Measurements from ENCODE around the gene RBM45. TPM values are rescaled to one million over a fixed set of nuclear protein-coding genes. Genes with fewer than 3 reads are reported as not detected.
"Not testable (repeated sequence)": the region's sequence is repeated elsewhere in the genome, so short reads cannot be mapped to it uniquely, and the experiment has no call there.

Gene RBM45
- total RNA-seq, 1 experiment from 2014 or later = 29.3 TPM

GRCh38 chr2:178142274-178143065, 30.2 kb downstream of the RBM45 start:
- Histone ChIP-seq H3K27me3 (no peaks in the 10 kb centered on the region), H3K9me3 (no peaks in the 10 kb centered on the region), H3K4me3 (no peak overlapping the region), H3K36me3 (no peaks in the 10 kb centered on the region)
- no peak for DNase-seq

GRCh38 chr2:178143481-178143880, 31.2 kb downstream of the RBM45 start:
- Histone ChIP-seq H3K27me3 (no peaks in the 10 kb centered on the region), H3K4me3 (no peak overlapping the region), H3K36me3 (no peaks in the 10 kb centered on the region), H3K9me3 (no peaks in the 10 kb centered on the region)
- DNase-seq = no peak

GRCh38 chr2:178152033-178152432, 39.8 kb downstream of the RBM45 start:
- no peak overlapping the region for H3K4me3 ChIP-seq
- DNase-seq = no peak
- no peaks in the 10 kb centered on the region for H3K9me3 ChIP-seq
- H3K27me3 ChIP-seq = no peaks in the 10 kb centered on the region
- H3K36me3 ChIP-seq = no peaks in the 10 kb centered on the region

DNA sequence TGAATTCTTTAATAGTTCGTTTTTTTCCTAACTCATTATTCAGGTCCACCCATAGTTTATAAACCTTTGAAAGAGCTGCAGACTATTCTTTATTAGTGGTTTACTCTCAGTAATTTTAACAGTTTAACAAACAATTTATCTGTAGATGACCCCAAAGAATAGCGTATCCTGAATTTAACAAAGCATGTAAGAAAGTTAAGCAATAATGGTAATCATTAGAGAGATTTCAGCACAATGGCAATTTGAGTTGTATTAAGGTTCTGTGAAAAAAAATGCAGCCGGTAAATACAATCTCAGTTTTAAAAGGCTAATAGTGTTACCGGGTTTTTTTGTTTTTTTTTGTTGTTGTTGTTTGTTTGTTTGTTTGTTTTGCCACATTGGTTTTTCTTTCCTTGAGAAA, 40.3 kb downstream of the RBM45 start:
- H3K27me3 ChIP-seq = no peaks in the 10 kb centered on the region
- DNase-seq = no peak
- no peak overlapping the region for H3K4me3 ChIP-seq
- H3K36me3 ChIP-seq = no peaks in the 10 kb centered on the region
- no peaks in the 10 kb centered on the region for H3K9me3 ChIP-seq

- DNase-seq = no peak
- Histone ChIP-seq H3K4me3 (no peak overlapping the region), H3K9me3 (no peaks in the 10 kb centered on the region), H3K36me3 (no peaks in the 10 kb centered on the region), H3K27me3 (no peaks in the 10 kb centered on the region)
Observed at GRCh38 chr2:178152977-178153376, 40.7 kb downstream of the RBM45 start.

GRCh38 chr2:178153878-178154277, 41.6 kb downstream of the RBM45 start:
- H3K36me3 ChIP-seq, H3K4me3 ChIP-seq, H3K27me3 ChIP-seq, DNase-seq, H3K9me3 ChIP-seq: not testable (repeated sequence)

- Histone ChIP-seq H3K4me3 (no peak overlapping the region), H3K27me3 (no peaks in the 10 kb centered on the region)
Observed at GRCh38 chr2:178155524-178155923, 43.3 kb downstream of the RBM45 start.

DNA sequence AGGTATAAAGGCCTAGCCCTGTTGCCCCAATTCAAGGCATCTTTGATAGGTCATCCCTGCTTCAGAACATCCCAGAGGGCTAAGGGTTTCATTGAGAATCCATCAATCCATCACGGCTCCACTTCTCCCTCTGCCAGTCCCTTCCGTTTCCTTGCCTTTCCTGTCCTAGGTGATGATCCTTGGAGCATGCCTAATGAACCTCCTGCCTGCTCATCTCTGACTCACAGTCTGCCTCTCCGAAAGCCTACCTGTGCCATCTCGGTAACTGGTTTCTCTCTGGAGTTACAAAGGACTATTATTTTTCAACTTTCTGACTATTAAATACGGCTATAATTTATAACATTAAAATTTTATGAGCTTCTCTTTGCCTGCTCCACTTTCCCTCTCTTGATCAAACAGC, 45.3 kb downstream of the RBM45 start:
- Histone ChIP-seq H3K36me3 (no peaks in the 10 kb centered on the region), H3K9me3 (no peaks in the 10 kb centered on the region), H3K27me3 (no peaks in the 10 kb centered on the region), H3K4me3 (no peak overlapping the region)
- no peak for DNase-seq

More at GRCh38 chr2:178155524-178155923, 43.3 kb downstream of the RBM45 start:
- H3K9me3 ChIP-seq = no peaks in the 10 kb centered on the region
- DNase-seq = no peak
- H3K36me3 ChIP-seq = no peaks in the 10 kb centered on the region

DNA sequence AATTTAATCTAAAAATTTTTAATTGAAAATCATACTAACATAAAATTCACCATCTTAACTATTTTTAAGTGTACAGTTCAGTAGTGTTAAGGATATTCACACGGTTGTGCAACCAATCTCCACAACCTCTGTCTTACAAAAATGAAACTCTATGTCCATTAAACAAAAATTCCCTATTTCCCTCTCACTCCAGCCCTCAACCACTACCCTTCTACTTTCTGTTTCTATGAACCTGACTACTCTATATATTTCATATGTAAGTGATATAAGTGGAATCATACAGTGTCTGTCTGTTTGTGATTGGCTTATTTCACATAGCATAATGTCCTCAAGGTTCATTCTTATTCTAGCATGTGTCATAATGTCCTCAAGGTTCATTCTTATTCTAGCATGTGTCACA, 47.7 kb downstream of the RBM45 start:
- H3K36me3 ChIP-seq = no peaks in the 10 kb centered on the region
- no peak overlapping the region for H3K4me3 ChIP-seq
- H3K27me3 ChIP-seq = no peaks in the 10 kb centered on the region
- DNase-seq = no peak
- no peaks in the 10 kb centered on the region for H3K9me3 ChIP-seq

DNA sequence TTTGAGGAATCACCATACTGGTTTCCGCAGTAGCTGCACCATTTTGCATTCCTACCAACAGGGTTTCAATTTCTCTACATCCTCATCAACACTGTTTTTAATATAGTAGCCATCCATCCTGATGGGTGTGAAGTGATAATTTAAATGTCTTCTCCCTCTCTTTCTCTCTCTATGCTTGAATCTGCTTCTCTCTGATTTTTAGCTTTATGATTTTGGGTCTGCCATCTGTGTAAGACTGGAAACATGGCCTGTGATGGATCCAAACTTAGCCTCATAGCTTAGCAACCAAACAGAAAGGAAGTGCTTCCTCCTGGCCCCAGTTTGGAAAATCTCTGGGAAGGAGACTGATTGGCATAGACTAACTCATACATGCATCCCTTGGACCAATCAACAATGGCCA, 48.4 kb downstream of the RBM45 start:
- H3K27me3 ChIP-seq = no peaks in the 10 kb centered on the region
- DNase-seq = no peak
- H3K4me3 ChIP-seq = no peak overlapping the region
- H3K9me3 ChIP-seq = no peaks in the 10 kb centered on the region
- H3K36me3 ChIP-seq = no peaks in the 10 kb centered on the region

- H3K27me3 ChIP-seq = no peaks in the 10 kb centered on the region
- H3K9me3 ChIP-seq = no peaks in the 10 kb centered on the region
- H3K4me3 ChIP-seq = no peak overlapping the region
- peak; percentile 5 for DNase-seq
- H3K36me3 ChIP-seq = no peaks in the 10 kb centered on the region
Observed at GRCh38 chr2:178163395-178163794, 51.2 kb downstream of the RBM45 start.

DNA sequence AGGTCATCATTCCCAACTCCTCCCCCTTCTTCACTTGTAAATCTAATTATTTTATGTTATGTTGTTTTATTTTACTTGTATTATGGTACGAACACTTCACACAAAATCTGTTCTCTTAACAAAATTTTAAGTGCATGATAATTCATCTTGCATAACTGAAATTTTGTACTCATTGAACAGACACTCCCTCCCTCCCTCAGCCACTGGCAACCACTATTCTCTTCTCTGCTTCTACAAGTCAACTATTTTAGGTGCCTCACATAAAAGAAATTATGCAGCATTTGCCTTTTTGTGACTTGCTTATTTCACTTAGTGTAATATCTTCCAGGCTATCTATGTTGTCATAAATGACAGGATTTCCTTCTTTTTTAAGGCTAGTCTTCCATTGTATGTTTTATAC, 51.7 kb downstream of the RBM45 start:
- no peaks in the 10 kb centered on the region for H3K27me3 ChIP-seq
- DNase-seq = no peak
- no peaks in the 10 kb centered on the region for H3K36me3 ChIP-seq
- no peak overlapping the region for H3K4me3 ChIP-seq
- H3K9me3 ChIP-seq = no peaks in the 10 kb centered on the region

DNA sequence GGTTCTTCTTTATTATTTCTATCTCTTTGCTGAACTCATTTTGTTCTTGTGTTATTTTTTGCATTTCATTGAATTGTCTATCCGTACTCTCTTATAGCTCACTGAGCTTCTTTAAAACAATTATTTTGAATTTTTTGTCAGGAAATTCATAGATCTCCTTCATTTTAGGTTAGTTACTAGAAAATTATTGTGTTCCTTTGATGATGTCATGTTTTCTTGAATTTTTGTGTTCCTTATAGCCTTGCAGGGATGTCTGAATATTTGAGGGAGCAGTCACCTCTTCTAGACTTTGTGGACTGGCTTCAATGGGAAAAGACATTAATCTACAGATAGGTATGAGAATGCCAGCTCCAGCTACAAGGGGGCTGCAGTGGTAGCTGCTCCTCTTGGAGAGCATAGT, 61.4 kb downstream of the RBM45 start:
- DNase-seq = no peak
- Histone ChIP-seq H3K9me3 (no peaks in the 10 kb centered on the region; the same call in 1 of the 2 replicates), H3K27me3 (no peaks in the 10 kb centered on the region), H3K36me3 (no peaks in the 10 kb centered on the region), H3K4me3 (no peak overlapping the region)

DNA sequence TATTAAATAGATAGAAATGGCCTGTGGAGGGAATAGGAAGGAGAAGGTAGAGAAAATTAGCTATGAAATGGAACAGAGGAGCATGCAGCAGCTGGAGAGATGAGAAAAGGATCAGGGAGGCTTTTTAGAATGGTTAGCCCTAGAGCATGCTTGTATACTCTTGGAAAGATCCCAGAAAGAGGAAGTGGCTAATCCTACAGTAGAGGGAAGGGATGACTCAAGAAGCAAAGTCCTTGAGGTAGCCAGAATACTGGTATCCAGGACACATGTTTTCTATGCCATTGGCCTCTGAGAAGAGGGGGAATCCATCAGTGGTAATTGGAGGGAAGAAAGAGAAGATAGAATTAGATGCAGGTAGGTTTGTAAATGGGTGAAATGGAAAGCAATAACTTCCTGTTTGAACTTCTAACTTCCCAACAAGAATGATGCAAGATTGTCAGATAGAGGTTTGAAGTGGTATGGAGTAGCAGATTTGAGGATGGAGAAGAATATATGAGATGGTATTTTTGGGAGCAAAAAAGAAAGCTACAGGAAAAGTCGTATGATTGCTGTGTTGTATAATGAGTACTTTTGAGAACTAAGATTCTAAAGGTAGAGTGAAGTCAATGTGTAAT, 64.9 kb downstream of the RBM45 start:
- DNase-seq = no peak
- Histone ChIP-seq H3K36me3 (no peaks in the 10 kb centered on the region), H3K27me3 (no peaks in the 10 kb centered on the region), H3K9me3 (no peaks in the 10 kb centered on the region), H3K4me3 (no peak overlapping the region)

Other genes with a start within 250 kb of the RBM45 start
- 0.13 and 0.25 TPM in 2 replicates for gene PDE11A, start 39.7 kb upstream of the RBM45 start, total RNA-seq (2014; rRNA removed; shearing (Covaris generic); ENCODE audit: low replicate concordance)
- 2.1 and 3.3 TPM in 2 replicates for gene OSBPL6, start 82.1 kb downstream of the RBM45 start, total RNA-seq (2014; rRNA removed; shearing (Covaris generic); ENCODE audit: low replicate concordance)